GM04504 (cell line): Measurements from ENCODE around the gene PCSK4.
A peak's percentile ranks its signal among the peaks of the same experiment; 100 is the strongest.
"Not testable (repeated sequence)": the region's sequence is repeated elsewhere in the genome, so short reads cannot be mapped to it uniquely, and the experiment has no call there.

Experiments used
- DNase-seq: peaks from one replicate; pipeline ENCODE4 v3.0.0-alpha.2; 2012; ENCODE audit warnings: low read depth

Gene PCSK4

DNA sequence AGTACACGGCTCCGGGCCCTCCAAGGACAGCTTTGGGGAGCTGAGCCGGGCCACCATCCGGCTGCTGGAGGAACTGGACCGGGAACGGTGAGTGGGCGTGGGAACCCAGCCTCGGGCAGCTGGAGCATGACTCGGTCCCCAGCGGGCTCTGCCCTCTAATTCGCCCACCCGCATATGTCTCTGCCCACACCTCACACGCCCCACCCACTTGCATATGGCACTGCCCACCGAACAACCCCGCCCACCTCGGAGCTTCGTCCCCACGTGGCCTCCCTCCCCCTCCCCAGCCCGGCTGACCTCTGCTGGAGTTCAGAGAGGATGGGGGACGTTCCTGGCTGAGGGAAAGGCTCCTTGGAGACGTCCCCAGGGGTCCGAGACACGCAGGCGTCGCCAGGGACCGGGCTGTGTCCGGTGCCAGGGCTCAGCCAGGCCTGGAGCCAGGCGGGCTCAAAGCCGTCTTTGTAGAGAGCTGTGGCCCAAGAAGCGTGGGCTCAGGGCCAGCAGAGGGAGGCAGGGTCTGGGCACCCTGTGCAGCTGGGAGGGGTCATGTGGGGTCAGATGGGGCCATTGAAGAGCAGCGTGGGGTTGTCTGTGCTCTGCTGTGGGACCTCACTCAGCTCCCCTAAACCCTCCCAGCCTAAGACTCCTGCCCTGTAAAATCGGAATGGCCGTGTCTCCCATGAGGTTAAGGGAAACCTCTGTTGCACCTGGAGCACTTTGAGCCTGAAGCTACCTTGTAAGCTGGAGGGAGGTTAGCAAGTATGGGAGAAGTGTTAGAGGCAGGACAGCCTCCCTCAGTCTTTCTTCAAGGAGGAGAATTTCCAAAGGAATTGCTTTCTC is 36.4 kb downstream of the PCSK4 start:
- no peak for DNase-seq

DNA sequence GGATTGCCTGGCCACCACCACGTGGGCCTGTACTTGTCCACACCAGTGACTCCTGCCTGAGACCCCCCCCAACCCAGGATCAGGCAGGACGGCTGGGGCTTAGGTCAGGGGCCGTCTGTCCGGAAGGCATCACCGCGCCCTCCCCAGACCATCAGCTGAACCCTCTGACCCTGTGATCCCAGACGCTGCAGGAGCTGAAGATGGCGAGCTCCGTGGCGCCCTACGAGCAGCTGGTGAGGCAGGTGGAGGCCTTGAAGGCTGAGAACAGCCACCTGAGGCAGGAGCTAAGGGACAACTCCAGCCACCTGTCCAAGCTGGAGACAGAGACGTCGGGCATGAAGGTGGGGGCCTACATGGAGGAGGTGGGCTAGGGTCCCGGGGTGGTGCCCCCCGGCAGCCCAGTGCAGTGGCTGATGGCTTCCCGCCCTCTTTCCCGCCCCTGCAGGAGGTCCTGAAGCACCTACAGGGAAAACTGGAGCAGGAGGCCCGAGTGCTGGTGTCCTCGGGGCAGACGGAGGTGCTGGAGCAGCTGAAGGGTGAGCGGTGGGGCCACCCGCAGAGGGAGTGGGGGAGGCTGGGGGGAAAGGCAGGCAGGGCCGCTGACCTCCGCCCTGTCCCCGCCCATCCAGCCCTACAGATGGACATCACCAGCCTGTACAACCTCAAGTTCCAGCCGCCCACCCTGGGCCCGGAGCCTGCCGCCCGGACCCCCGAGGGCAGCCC is 37.2 kb downstream of the PCSK4 start:
- DNase-seq = no peak

DNA sequence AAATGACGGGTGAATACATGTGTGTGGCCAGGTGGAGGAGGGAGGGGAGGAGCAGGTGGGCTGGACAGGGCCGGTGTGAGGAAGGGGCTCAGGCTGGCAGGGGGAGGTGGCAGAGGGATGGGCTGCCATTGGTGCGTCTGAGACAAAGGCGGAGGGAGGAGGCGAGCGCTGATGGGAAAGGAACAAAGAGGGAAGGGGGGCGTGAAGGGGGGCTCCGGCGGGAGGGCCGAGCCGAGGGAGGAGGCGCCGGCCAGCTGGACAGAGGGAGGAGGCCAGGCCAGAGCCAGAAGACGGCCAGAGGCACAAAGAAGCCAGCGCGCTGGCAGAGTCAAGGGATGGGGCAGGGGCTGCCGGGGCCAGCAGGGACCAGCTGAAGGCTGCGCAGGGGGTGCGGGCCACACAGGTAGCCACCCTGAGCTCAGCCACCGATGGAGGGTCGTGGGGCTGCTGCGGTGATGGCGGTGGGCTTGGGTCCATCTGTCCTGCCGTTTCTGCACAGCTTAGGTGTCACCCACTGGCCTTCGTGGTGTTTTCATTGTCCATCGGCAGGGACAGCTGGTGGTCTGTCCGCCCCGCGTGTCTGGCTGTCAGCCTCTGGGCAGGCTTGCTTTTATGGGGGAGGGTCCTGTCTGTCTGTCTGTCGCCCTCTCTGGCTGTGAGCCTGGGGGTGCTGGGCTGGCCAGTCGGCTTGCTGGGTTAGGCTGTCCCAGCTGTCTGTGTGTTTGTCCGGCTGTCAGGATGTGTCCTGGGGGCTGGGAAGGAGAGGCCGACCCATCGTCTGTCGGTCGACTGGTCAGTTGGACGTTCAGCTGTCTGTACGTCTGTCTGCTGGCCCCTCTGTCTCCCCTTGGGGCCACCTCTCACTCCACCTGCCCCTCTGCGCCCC is 38.0 kb downstream of the PCSK4 start:
- no peak for DNase-seq

DNA sequence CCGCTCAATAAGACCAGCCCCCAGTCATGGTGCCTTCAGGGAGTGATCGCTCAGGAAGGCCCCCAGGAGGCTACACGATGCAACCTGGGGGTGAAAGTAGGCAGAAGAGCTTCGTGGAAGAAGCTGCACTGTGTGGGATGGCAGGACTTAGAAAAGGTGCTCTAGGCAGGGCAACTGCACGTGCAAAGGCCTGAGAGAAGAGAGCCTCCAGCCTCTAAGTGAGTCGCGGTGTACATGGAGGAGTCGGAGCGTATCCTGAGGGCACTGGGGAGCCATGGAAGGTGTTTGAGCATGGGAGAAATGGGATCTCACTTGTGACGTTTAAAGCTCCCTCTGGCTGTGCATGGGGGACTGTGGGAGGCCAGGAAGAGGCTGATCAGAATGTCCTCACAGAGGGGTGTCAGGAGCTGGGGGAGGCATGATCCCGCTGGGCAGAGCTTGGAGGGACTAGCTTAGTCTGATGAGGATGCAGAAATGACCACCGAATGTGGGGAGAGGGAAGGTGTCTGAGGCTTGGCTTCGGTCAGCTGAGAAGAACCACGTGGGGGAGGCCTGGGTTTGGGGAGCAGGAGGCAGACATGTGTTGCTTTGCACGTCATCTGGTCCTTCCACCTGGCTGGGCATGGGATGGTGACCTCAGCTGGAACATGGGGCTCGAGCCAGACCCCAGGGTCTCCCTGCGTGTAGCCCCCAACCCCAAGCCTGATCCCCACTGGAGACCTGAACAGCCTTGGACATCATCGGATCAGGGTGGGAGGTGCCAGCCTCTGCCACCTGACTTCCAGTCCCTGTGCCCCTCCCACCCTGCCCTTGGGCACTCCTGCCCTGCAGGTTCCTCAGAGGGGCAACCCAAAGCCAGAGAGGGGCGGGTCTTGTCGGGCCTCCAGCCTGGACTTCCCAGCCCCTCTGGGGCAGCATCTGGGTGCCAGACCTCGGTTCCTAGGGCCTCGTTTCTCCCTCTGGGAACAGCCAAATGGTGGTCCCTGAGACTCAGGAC is 39.1 kb downstream of the PCSK4 start:
- no peak for DNase-seq

DNA sequence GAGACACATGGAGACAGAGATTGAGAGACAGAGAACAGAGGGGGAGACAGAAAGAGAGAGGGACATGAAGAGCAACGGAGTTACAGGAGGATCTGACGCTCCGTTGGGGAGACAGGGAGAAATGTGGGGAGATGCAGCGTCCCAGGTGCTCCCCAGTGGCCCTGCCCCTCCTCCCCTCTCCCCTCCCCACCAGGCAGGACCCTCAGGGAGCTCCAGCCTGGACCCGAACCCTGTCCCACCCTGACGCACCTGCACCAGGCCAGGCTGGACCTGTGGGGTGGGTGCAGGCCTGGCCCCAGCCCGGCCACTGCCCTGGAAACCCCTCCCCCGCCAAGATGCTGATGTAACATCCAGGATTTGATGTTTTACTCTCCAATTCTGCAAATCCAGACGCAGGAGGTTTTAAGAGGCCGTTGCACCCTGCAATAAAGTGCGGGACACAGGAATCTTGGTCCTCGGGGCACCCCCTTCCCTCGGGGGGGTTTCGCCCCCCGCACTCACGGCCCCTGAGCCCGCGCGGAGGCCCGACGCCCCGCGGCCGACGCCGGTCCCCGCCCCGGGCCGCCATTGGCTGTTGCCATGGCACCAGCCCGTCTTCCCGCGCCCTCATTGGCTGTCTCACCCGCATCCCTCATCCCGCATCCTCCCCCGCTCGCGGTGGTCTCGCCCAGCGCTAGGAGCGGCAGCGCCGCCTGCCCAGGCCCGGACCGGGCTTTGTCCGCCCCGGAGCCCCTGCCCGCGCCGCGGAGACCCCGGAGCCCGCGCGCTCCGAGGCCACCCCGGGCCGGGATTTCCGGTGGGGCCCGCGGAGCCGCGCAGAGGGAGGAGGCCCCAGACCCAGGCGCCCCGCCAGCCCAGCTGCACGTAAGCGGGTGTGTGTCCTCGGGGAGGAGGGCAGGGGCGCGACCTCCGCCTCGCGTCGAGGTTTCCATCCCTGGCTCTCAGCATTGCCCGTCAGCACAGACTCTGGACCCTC is 40.4 kb downstream of the PCSK4 start, which contains the start of gene APC2:
APC2 (plus strand) TSS at position 655 of the 976 bp plus-strand sequence. CDS start 2,881 bp downstream, outside the sequence.
- DNase-seq = no peak

DNA sequence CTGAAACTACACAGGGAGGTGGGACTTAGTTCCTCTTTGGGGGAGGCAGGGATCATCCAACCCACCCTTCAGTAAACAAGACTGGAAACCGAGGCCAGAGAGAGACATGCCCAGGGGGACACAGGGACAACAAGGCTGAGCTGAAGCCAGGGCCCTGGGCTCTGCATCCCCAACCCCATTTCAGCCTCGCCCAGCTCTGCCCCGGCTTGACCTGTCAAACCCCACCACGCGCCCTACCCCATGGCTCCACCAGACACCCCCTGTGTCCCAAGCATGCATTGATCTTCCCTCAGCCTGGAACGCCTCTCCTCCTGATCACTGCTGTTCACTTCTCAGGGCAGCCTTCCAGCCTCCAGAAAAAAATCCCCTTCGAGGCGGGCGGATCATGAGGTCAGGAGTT is 42.2 kb downstream of the PCSK4 start:
- no peak for DNase-seq

DNA sequence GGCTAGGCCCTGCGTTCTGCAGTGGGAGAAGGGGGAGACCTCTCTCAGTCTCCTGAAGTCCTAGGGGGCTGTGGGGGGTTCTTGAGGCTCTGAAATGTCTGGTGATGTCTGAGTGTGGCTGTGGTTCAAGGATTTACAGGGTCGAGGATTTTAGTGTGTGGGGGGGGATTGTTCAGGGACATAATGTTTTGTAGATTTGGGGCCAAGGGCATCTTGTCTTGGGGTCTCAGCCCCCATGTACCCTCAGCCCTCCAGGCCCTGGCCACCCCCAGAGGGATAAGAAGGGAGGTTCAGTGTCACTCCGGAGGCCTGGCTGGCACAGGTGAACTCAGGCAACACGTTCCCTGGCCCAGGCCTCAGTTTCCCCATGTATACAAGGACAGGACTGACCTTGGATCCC is 42.6 kb downstream of the PCSK4 start:
- no peak for DNase-seq

DNA sequence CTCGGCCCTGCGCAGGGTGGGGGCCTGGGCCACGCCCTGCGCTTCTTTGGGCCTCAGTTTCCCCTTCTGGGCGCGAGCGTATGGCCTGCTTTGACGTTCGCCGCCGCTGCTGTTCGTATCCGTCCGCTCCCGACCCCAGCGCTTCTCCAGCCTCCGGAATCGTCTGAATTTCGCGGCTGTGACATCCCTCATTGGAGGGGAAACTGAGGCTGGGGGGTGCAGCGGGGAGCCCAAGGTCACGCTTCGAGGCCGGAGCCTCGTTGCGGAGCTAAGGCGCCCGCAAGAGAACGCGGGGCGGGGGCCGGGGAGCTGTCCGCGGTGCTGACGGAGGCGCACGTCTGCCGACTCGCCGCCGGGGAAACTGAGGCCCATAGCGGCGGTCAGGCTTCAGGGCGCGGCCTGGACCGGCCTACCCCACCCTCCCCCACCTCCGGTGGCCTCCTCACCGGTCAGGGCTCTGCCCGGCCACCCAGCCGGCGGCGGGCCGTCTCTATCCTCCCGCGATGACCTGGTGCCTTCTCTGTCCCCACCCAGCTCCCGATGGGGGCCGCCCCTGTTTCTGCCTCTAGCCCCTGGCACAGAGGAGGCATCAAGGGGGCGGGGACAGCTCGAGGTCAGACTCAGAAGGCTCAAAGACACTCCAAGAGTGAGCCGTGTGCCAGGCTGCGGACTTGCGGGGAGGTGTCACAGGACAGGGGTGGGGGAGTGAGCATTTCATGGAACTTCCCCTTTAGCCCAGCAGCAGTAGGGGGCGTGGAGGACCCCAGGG is 43.3 kb downstream of the PCSK4 start:
- no peak for DNase-seq

DNA sequence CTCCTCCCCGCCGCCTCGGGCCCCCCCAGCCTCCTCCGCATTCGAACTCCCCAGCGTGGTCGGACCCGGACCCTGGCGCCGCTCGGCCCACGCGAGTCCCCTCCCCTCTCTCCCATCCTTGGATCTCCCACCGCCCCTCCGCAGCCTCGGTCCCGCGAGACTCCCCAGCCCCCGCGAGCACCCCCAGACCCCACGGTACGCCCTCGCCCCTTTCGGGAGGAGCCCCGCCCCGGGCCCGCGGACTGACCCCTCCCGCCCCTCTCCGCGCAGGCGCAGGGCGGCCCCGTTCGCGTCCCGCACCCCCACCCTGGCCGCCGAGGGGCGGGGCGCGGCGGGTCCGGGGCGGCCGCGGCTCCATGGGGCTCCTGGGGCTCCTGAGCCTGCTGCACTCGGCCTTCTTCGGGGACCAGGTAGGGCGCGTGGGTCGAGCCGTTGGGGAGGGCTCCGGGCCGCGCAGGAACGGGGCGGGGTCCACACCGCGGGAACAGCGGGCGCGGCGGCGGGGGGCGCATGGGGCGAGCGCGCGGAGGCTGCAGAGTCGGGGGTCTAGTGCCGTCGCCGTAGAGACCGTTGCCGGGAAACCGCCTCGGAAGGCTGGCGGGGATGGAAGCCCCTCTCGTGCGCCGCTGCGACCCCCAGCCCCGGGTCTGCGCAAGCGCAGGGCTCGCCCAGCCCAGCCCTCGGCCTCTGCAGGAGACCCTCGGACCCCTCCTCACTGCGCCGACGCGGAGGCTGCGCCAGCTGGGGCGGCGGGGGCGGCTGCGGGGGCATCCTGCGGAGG is 44.0 kb downstream of the PCSK4 start:
- DNase-seq = no peak

DNA sequence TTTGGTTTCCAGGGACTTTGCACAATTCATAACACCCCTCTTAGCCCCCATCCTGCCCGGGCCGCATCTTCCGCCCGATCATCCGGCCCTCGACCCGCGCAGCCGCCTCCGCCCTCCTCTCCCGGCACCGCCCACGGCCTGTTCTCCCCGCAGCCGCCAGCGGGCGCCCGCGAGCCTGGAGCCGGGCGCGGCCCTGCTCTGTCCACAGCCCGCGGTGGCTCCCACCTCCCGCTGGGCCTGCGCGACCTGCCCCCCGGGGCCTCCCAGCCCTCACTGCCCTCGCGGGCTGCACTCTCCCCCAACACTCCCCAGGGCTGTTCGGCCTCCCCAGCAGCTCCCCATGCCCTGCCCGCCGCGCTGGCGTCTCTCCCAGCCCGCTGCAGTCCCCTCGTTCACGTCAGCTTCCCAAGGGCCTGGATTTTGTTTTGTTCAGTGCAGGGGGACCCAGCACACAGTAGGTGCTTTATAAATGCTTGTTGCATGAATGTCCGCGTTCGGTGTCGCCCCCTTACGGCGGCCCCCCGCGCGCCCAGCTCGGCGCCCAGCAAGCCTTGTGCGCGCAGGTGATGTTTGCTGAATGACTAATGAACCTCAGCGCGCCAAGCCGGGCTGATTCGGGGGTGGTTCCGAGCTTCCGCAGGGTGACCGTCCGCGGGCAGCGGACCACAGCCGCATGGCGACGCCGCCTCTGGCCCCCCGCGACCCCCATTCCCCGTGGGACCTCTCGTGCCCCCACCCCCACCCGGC is 44.8 kb downstream of the PCSK4 start:
- peak; percentile 30 for DNase-seq

DNA sequence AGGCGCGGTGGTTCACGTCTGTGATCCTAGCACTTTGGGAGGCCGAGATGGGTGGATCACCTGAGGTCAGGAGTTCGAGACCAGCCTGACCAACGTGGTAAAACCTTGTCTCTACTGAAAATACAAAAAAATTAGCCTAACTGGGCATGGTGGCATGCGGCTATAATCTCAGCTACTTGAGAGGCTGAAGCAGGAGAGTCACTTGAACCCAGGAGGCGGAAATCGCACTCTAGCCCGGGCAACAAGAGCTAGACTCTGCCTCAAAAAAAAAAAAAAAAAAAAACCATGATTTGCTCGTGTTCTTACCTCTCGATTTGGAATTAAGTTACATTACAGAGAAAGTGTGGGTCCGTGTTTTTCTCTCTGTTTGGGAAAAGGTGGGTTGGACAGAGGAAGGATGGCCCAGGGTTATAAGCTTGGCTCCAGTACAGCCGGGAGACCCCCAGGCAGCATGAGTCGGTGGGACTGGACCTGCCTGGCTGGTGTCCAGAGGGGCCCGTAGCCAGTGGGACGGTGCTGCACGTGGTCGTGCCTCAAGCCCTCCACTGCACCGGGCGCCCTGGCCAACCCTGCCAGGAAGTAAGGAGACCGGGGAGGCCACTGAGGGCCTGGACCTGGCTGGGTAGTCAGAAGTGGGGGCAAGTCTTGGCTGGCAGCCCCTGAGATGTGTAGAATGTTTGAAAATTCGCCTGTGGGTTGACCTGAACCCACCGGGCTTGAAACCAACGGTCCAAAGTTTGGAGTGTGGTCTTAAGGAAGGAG is 48.3 kb downstream of the PCSK4 start:
- DNase-seq = no peak

DNA sequence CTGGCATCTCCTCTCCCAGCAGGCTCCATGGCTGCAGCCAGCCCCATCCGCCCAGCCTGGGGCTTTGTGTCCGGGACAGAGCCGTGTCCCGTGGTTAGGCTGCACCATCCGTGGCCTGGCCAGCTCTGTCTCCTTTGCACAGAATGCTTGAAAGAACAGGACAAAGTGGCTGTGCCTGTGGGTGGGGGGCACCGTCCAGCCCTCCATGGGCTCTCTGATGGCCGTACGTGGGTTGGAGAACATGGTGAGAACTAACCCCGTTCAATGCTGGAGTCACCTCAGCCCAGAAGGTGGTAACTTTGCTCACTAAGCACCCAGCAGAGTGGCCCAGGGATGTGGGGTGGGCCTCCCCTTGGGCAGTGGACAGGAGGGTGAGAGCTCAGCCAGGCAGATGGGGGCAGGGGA is 49.1 kb downstream of the PCSK4 start:
- no peak for DNase-seq

DNA sequence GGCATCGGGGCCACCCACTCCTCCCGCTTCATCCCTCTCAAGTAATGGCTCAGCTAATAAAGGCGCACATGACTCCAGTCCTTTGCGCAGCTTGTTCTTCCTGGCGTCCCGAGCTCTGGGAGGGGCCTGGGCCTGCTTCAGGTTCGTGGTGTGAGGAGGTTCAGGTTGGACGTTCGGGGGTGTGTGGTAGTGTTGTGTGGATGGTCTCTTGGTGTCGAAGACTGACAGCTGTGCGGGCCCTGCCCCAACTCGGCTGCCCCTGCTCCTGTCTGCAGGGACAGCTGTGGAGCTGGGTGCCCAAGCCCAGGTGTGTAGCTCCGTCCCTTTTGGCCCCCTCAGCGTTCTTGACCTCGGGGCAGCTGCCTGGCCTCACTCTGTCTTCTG is 49.7 kb downstream of the PCSK4 start:
- DNase-seq = no peak

DNA sequence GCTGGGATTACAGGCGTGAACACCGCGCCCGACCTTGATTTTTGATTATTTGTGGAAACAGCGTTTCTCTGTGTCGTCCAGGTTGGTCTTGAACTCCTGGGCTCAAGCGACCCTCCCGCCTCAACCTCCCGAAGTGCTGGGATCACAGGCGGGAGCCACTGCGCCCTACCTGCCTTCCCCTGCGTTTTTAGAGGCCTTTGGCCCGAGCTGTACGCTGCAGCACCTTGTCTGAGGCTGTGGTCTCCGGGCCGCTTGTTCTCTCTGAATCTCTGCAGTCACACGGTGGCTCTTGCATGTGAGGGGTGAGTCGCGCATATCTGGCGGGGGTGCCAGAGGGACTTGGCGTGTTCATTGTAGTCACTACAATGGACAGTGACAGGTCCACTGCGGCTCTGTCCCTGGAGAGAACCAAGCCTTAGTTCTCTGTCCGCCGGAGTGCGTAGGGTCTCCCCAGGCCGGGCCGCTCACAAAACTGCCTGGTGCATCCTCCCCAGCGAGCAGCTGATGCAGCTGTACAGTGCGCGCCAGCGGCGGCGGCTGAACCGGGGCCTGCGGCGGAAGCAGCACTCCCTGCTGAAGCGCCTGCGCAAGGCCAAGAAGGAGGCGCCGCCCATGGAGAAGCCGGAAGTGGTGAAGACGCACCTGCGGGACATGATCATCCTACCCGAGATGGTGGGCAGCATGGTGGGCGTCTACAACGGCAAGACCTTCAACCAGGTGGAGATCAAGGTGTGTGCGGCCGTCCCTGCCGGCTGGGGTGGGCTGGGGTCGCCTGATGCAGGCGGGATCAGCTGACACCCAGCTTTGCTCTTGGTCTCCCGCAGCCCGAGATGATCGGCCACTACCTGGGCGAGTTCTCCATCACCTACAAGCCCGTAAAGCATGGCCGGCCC is 50.4 kb downstream of the PCSK4 start:
- not testable (repeated sequence) for DNase-seq

DNA sequence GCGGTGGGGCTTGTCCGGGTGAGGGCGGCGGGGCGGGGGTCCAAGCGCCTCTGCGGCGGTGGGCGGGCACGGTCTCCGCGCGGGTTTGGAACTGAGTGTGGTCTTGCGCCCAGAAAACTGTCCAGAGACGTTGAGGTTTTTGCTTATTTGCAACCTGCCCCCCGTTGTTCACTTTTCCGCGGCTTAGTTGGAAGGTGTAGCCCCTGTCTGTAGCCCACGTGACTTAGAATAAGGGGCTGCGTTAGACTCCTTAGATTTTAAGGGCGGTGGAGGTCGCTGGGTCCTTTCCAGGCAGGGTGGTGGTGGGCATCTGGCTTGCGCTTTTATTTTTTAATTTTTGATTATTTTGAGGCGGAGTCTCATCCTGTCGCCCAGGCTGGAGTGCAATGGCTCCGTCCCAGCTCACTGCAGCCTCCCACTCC is 51.2 kb downstream of the PCSK4 start:
- DNase-seq = no peak
